ENCODE measurements around the gene ZNF691.
A peak's percentile ranks its signal among the peaks of the same experiment; 100 is the strongest.
"Not testable (repeated sequence)": the region's sequence is repeated elsewhere in the genome, so short reads cannot be mapped to it uniquely, and the experiment has no call there.

ZNF691 gene

DNA sequence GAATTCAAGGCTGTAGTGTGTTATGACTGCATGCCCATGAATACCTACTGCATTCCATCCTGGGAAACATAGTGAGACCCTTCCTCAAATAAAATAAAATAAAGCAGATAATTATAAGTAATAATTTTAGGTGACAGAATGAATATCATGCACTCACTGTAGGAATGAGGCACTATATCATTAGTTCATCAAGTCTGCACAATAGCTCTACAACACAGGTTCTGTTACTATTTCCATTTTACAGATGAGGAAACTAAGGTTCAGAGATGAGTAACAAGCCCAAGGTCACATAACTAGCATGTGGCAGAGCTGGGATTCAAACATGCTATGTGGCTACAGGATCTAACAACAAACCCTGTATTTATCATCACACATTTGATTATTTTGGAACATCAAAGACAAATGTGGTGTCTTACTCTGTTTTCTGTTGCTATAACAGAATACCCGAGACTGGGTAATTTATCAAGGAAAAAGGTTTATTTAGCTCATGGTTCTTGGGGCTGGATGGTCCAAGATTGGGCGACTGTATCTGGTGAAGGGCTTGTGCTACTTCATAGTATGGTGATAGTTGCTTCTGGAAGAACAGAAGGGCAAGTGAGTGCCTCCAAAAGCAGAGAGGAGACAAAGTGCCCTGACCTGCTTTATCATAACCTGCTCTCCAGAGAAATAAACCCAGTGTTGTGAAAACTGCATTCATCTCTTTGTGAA lies 4.8 kb upstream of the ZNF691 start:
- no peak overlapping the region for H3K27ac Mint-ChIP-seq
- ATAC-seq (ENCODE audit: low read depth), result no peak
- peaks cover 18% of the 10 kb centered on the region for H3K4me1 Mint-ChIP-seq
- peaks cover 3% of the 10 kb centered on the region for H3K36me3 Mint-ChIP-seq
- DNase-seq (ENCODE audit: low spot score in 2 of 2), result no peak
- no peak overlapping the region for H3K4me3 Mint-ChIP-seq
- no peaks in the 10 kb centered on the region for H3K9me3 Mint-ChIP-seq
- no peaks in the 10 kb centered on the region for H3K27me3 Mint-ChIP-seq

DNA sequence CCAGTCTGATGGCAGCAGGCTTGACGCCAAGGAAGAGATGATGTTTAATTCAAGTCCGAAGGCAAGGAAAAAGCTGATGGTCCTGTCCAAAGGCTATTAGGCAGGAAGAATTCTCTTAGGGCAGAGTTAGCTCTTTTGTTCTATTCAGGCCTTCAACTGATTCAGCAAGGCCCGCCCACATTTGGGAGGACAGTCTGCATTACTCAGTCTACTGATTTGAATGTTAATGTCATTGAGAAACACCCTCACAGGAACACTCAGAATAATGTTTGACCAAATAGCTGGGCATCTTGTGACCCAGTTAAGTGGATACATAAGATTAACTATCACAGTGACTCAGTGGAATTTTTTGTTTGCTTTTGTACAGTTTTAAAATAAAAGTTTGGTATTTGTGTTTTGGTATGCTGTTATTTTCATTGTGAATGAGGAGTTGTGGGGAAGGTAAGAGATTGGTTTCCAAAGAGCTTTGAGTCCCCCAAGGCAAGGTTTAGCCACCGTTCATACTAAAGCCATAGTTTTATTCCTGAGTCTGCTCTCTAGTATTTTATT lies 1.7 kb upstream of the ZNF691 start:
- Mint-ChIP-seq H3K4me1 (peaks cover 16% of the 10 kb centered on the region), H3K27ac (no peak overlapping the region), H3K4me3 (no peak overlapping the region), H3K9me3 (no peaks in the 10 kb centered on the region), H3K27me3 (no peaks in the 10 kb centered on the region), H3K36me3 (peaks cover 6% of the 10 kb centered on the region)
- DNase-seq (ENCODE audit: low spot score in 2 of 2) (no peak), ATAC-seq (ENCODE audit: low read depth) (no peak)

DNA sequence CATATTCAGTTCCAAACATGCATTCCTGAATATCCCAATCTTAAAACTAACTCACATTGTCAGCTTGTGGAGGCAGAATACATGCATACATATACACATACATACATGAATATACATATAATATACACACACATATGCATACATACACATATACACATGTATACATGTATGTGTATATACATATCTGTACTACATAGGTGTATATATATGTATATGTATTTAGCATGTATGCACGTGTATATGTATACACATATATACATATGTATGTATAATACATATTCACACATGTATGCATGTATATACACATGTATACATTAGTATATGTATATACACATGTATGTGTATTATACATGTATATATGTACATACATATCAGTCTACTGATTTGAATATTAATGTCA lies 1.2 kb upstream of the ZNF691 start:
- Mint-ChIP-seq H3K27me3 (no peaks in the 10 kb centered on the region), H3K27ac (no peak overlapping the region), H3K4me3 (no peak overlapping the region), H3K4me1 (peaks cover 19% of the 10 kb centered on the region), H3K36me3 (peaks cover 9% of the 10 kb centered on the region), H3K9me3 (peaks cover 1% of the 10 kb centered on the region)
- DNase-seq (ENCODE audit: low spot score in 2 of 2) (no peak), ATAC-seq (ENCODE audit: low read depth) (no peak)

DNA sequence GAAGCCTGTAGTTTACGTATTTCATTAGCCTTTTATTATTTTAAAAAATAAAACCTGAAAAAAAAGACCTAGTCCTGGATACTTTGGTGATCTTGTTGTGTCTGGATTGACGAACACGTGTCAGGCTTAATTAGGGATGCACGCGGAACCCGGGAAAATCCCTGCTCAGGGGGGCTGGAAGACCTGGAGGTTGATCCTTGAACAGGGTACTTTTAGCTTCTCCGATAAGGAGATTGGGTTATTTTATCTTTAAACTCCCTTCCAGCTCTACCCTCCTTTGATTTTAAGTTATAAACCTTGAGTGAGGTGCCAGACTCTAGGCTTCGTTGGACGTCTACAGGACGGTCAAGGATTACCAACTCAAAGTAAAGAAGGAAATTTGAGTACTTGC lies 552 bp upstream of the ZNF691 start:
- Mint-ChIP-seq H3K4me1 (peaks cover 19% of the 10 kb centered on the region), H3K4me3 (peak overlapping the region; percentile 87), H3K36me3 (peaks cover 13% of the 10 kb centered on the region), H3K27ac (peak overlapping the region; percentile 74), H3K27me3 (no peaks in the 10 kb centered on the region), H3K9me3 (peaks cover 1% of the 10 kb centered on the region)
- peak; percentile 5 for ATAC-seq (ENCODE audit: low read depth)
- no peak for DNase-seq (ENCODE audit: low spot score in 2 of 2)

DNA sequence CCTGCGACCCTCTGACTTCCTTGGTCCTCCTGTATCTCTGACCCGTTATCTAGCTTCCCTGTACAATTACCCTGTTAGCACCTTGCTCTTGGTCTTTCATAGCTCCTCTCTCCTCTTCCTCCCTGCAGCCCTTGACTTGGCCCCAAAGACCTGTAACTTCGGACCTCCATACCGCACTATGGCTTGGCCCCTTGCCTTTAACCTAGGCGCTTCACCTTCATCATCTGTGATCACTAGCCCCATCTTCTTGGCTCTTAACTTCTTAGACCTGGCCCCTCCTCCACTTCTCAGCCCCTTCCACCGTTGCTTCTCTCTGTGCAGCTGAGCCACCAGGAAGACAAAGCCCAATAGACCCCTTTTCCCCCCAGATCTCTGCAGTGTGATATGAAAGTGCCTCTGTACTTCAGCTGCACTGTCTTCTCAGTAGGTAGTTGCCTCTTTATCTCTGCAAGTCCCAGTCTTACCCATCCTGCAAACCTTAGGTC lies 740 bp downstream of the ZNF691 start:
- Mint-ChIP-seq H3K4me1 (peaks cover 19% of the 10 kb centered on the region), H3K4me3 (peak overlapping the region; percentile 87), H3K9me3 (peaks cover 1% of the 10 kb centered on the region), H3K36me3 (peaks cover 13% of the 10 kb centered on the region), H3K27me3 (no peaks in the 10 kb centered on the region), H3K27ac (peak overlapping the region; percentile 74)
- no peak for ATAC-seq (ENCODE audit: low read depth)
- no peak for DNase-seq (ENCODE audit: low spot score in 2 of 2)

DNA sequence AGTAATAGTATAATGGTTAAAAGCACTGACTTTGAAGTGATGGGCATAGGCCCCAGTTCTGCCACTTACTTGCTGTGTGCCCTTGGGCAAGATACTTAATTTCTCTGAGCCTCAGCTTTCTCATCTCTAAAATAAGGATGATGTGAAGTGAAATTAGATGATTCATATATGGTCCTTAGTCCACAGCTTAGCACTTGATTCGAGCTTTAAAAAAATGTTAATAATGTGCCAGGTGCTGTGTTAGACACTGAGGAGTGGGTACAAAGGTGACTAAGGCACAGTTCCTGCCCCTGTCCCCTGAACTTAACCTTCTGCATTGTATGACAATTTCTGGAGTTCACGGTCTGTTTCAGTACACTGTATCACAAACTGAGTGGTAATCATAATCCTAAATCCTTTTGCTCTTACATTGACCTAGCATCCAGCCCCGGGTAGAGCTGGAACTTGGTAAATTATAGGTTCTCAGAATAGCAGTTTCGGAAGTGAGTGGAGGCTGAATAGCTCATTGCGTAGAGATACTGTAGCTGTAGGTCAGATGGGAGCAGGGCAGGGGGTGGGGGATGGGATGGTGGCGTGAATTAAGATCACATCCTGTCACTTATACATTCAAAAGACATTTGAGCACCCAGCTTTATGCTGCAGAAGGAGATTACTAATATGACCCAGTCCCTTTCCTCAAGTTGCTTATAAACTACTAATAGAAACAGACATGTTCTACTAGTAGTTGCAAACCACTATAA lies 1.5 kb downstream of the ZNF691 start:
- Mint-ChIP-seq H3K36me3 (peaks cover 13% of the 10 kb centered on the region), H3K27ac (no peak overlapping the region), H3K27me3 (no peaks in the 10 kb centered on the region), H3K4me3 (peak overlapping the region; percentile 87), H3K4me1 (peaks cover 26% of the 10 kb centered on the region), H3K9me3 (peaks cover 3% of the 10 kb centered on the region)
- ATAC-seq (ENCODE audit: low read depth), result no peak
- no peak for DNase-seq (ENCODE audit: low spot score in 2 of 2)

DNA sequence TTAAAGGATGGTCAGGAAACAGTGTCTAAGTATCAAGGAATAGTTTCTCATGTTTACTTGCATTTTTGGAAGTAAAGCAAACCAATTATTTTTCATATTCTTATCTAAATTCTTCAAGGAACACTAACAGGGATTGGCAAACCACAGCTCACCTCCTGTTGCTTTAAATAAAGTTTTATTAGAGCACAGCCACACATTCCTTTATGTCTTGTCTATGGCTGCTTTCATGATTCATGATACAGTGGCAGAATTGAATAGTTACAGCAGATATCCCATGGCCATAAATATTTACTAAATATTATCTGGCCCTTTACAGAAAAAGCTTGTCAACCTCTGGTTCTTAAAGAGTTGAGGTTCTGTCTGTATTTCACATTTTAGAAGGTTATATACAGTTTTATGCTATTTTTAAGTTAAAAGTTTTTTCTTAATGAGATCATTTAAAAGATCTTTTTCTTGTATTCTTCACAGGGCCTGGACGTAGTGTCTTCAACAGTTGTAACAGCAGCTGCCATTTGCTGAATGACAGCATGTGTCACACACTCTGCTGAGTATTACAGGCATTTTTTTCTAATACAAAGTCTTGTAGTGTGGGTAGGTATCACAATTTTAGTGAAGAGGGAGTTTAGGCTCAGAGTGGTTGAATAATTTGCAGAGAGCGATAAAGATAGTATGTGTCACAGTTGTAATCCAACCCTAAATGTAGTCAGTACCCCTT lies 2.6 kb downstream of the ZNF691 start:
- H3K4me3 Mint-ChIP-seq, result no peak overlapping the region
- DNase-seq (ENCODE audit: low spot score in 2 of 2), result no peak
- peaks cover 26% of the 10 kb centered on the region for H3K4me1 Mint-ChIP-seq
- peaks cover 3% of the 10 kb centered on the region for H3K9me3 Mint-ChIP-seq
- no peak overlapping the region for H3K27ac Mint-ChIP-seq
- H3K36me3 Mint-ChIP-seq, result peaks cover 11% of the 10 kb centered on the region
- no peaks in the 10 kb centered on the region for H3K27me3 Mint-ChIP-seq
- no peak for ATAC-seq (ENCODE audit: low read depth)

DNA sequence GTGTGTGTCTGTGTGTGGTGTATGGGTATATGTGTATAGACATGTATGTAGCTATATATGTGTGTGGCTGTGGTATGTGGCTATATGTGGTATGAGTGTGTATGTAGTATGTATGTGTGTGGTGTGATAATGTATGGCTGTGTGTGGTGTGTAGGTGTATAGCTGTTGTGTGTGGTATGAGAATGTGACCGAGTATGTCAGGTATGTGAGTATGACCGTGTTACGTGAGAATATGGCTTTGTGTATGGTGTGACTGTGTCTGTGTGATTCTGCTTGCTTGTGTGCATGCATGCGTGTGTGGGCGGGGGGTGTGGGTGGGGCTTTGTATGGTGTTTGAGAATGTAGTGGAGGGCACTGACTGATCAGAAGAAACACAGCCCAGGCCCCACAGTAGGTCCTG lies 3.5 kb downstream of the ZNF691 start:
- DNase-seq (ENCODE audit: low spot score in 2 of 2) (no peak), ATAC-seq (ENCODE audit: low read depth) (no peak)
- peaks cover 3% of the 10 kb centered on the region for H3K9me3 Mint-ChIP-seq
- H3K27ac Mint-ChIP-seq, result no peak overlapping the region
- peaks cover 11% of the 10 kb centered on the region for H3K36me3 Mint-ChIP-seq
- H3K4me3 Mint-ChIP-seq, result no peak overlapping the region
- peaks cover 26% of the 10 kb centered on the region for H3K4me1 Mint-ChIP-seq
- no peaks in the 10 kb centered on the region for H3K27me3 Mint-ChIP-seq

DNA sequence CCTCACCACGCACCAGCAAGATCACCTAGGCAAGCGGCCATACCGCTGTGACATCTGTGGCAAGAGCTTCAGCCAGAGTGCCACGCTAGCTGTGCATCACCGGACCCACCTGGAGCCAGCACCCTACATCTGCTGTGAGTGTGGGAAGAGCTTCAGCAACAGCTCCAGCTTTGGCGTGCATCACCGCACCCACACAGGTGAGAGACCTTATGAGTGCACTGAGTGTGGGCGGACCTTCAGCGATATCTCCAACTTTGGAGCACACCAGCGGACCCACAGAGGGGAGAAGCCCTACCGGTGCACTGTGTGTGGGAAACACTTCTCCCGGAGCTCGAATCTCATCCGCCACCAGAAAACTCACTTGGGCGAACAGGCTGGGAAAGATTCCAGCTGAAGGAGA lies 5.0 kb downstream of the ZNF691 start:
- Mint-ChIP-seq H3K27me3 (no peaks in the 10 kb centered on the region), H3K4me1 (peaks cover 28% of the 10 kb centered on the region), H3K27ac (no peak overlapping the region), H3K9me3 (peaks cover 5% of the 10 kb centered on the region), H3K36me3 (peaks cover 11% of the 10 kb centered on the region), H3K4me3 (no peak overlapping the region)
- DNase-seq (ENCODE audit: low spot score in 2 of 2), result no peak
- ATAC-seq (ENCODE audit: low read depth), result no peak

DNA sequence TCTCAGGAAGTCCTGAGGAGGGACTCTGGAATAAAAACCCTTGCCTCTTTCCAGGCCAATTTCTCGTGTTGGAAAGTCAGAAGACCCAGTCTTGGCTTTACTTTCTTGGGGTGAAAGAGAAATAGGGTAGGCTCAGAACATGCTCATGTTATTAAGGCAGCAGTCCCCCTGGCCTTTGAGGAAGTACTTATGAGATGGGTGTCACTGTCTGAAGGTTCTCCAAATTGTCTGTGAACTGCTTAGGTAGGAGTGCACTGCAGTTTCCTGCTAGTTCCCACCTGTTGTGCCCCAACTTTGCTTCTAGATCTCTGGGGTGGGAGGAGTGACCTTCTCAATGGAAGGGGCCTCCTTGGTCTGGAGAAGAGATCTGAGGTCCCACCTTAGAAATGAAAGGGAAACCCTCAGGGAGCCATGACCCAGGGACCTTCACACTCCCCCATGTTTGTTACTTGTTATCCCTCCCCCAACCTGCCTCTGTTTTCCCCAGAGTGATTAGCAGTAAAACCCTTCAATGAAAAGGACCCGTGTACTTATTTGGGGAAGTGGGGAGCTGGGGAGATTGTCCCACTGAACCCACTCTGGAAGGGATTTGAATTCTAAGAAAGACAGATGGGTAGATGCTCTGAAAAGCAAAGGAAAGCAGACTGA lies 5.7 kb downstream of the ZNF691 start:
- peaks cover 25% of the 10 kb centered on the region for H3K4me1 Mint-ChIP-seq
- peaks cover 6% of the 10 kb centered on the region for H3K9me3 Mint-ChIP-seq

DNA sequence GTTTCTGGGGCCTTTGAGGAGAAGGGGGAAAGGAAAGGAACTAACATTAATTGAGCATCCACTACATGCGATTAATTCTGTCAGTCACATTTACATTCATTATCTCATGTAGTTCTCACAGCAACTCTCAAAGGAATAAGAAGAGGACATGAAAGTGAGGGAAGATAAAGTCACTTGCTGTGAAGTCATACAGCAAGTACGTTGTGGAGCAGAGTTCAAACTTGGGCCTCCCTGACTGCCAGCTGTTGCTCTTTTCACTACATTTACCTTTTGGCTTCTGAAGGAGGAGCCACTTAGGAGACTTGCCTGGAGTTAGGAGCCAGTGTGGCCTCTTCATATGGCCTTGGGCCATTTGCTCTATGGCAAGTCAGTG lies 6.2 kb downstream of the ZNF691 start:
- Mint-ChIP-seq H3K9me3 (peaks cover 7% of the 10 kb centered on the region), H3K4me3 (no peak overlapping the region), H3K4me1 (peaks cover 20% of the 10 kb centered on the region), H3K27me3 (no peaks in the 10 kb centered on the region), H3K27ac (peak overlapping the region; percentile 65), H3K36me3 (peaks cover 13% of the 10 kb centered on the region)
- ATAC-seq (ENCODE audit: low read depth), result peak; percentile 68
- DNase-seq (ENCODE audit: low spot score in 2 of 2), result no peak

More for the DNA sequence above, 5.7 kb downstream of the ZNF691 start:
- ATAC-seq (ENCODE audit: low read depth) (peak; percentile 61), DNase-seq (ENCODE audit: low spot score in 2 of 2) (no peak)
- Mint-ChIP-seq H3K4me3 (no peak overlapping the region), H3K27ac (peak overlapping the region; percentile 65), H3K36me3 (peaks cover 11% of the 10 kb centered on the region), H3K27me3 (no peaks in the 10 kb centered on the region)

DNA sequence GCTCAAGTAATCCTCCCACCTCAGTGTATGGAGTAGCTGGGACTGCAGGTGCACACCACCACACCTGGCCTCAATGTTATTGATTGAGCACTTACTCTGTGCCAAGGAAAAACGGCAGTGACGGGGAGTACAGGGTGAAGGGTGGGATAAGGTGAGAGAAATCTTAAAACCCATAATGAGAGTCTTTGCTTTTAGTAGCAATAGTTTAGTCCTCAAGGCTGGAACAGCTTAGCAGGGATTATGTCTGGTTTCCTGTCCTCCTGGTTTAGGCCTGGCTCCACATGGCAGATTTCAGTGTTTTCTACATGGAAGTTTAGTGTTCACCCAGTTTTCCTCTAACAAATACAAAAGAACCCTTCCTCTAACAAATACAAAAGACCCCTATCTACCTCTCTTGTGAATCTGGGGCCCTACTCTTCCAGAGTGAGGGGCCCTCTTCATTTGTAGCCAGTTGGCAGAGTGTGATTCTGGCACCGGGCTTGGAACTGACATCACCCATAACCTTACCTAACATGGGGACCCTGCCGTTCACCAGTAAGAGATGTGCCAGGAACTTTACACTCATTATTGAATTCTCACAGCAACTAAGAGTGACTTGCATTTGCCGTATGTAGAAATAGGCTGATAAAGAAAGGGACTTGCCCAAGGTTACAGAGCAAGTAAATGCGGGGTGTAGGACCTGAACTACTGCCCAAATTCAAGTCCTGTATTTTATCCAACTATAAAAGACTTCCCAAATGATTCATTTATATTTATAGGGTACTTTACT lies 6.9 kb downstream of the ZNF691 start:
- peaks cover 15% of the 10 kb centered on the region for H3K4me1 Mint-ChIP-seq

DNA sequence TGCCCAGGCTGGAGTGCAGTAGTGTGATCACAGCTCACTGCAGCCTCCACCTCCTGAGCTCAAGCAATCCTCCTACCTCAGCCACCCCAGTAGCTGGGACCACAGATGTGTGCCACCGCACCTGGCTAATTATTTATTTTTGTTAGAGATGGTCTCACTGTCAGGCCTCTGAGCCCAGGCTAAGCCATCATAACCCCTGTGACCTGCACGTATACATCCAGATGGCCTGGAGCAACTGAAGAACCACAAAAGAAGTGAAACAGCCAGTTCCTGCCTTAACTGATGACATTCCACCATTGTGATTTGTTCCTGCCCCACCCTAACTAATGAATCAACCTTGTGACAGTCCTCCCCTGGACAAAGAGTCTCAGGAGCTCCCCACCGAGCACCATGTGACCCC lies 10.1 kb downstream of the ZNF691 start:
- not testable (repeated sequence) for H3K4me1 Mint-ChIP-seq; H3K36me3 Mint-ChIP-seq; H3K4me3 Mint-ChIP-seq; DNase-seq (ENCODE audit: low spot score in 2 of 2); H3K27ac Mint-ChIP-seq; ATAC-seq (ENCODE audit: low read depth)
- Mint-ChIP-seq H3K27me3 (peaks cover 11% of the 10 kb centered on the region), H3K9me3 (peaks cover 12% of the 10 kb centered on the region)

More for the DNA sequence above, 6.9 kb downstream of the ZNF691 start:
- Mint-ChIP-seq H3K27ac (no peak overlapping the region), H3K27me3 (peaks cover 2% of the 10 kb centered on the region), H3K9me3 (peaks cover 7% of the 10 kb centered on the region), H3K36me3 (peaks cover 17% of the 10 kb centered on the region), H3K4me3 (no peak overlapping the region)
- DNase-seq (ENCODE audit: low spot score in 2 of 2) (no peak), ATAC-seq (ENCODE audit: low read depth) (no peak)

All from memory B cell (primary cell).